ENCODE results near the gene FBXL2.

- TF ChIP-seq, protein P1, sequence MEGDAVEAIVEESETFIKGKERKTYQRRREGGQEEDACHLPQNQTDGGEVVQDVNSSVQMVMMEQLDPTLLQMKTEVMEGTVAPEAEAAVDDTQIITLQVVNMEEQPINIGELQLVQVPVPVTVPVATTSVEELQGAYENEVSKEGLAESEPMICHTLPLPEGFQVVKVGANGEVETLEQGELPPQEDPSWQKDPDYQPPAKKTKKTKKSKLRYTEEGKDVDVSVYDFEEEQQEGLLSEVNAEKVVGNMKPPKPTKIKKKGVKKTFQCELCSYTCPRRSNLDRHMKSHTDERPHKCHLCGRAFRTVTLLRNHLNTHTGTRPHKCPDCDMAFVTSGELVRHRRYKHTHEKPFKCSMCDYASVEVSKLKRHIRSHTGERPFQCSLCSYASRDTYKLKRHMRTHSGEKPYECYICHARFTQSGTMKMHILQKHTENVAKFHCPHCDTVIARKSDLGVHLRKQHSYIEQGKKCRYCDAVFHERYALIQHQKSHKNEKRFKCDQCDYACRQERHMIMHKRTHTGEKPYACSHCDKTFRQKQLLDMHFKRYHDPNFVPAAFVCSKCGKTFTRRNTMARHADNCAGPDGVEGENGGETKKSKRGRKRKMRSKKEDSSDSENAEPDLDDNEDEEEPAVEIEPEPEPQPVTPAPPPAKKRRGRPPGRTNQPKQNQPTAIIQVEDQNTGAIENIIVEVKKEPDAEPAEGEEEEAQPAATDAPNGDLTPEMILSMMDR (IDR thresholded peaks at IDR 0.05 in 4 of 5, conservative IDR thresholded peaks at IDR 0.05 in 1 of 5): no peak
- no peak for TF ChIP-seq POLR2A (IDR thresholded peaks at IDR 0.05)
Measured at GRCh38 chr3:33231756-33232465, 45.3 kb upstream of the FBXL2 start.
